ENCODE results near the gene GALK1. TPM values are rescaled to one million over a fixed set of nuclear protein-coding genes. Genes with fewer than 3 reads are reported as not detected.

The GALK1 gene
- total and polyA plus RNA-seq, 2 experiments from 2014 or later: 40.6 to 46.5 TPM

DNA sequence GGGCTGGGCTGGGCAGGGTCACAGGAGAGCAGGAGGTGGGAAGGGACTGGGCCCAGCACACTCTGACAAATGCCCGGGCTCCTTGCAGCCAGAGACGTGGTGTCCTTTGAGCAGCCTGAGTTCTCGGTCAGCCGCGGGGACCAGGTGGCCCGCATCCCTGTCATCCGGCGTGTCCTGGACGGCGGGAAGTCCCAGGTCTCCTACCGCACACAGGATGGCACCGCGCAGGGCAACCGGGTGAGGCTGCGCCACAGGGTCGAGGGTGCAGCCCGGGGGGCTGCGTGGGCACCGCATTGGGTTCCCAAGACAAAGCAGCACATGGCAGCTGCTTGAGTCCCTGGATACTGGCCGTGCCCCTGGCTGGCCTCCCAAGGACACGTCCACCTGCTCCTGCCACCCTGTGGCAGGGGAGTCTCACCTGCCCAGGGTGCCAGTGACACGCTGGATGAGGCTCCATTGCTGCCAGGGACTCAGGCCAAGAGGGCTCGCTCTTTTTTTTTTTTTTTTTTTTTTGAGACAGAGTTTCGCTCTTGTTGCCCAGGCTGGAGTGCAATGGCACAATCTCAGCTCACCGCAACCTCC, 21.3 kb downstream of the GALK1 start:
- TF ChIP-seq EZH2phosphoT487 (IDR thresholded peaks at IDR 0.05; ENCODE audit: insufficient read depth, low read depth) (no peak), EZH2 (IDR thresholded peaks at IDR 0.05; ENCODE audit: insufficient read depth, poor library complexity, severe bottlenecking) (no peak)
- H4K20me1 ChIP-seq (ENCODE audit: insufficient read depth): no peaks in the 10 kb centered on the region
- H3K4me3 ChIP-seq: no peak overlapping the region
- no peak overlapping the region for H3K4me2 ChIP-seq (ENCODE audit: unreplicated experiment)
- no peak overlapping the region for H3K27ac ChIP-seq
- H3K9me3 ChIP-seq (ENCODE audit: low read depth): no peaks in the 10 kb centered on the region
- no peak overlapping the region for H2AFZ ChIP-seq
- H3K36me3 ChIP-seq (ENCODE audit: low read depth): no peaks in the 10 kb centered on the region
- no peaks in the 10 kb centered on the region for H3K9me2 ChIP-seq (ENCODE audit: insufficient read depth)
- no peak overlapping the region for H3K9ac ChIP-seq
- in situ Hi-C loops (cut with MboI): loop anchor here (25.0 kb wide), 1 partner anchor 306 kb away; no protein-coding TSS in a partner anchor
- H3K4me1 ChIP-seq (ENCODE audit: insufficient read depth): peaks cover 3% of the 10 kb centered on the region; the same call in 1 of the 2 replicates
- H3K79me2 ChIP-seq (ENCODE audit: insufficient read depth): no peaks in the 10 kb centered on the region
- H3K27me3 ChIP-seq (replicated peaks; ENCODE audit: insufficient read depth): no peaks in the 10 kb centered on the region
- 92% methylated on average over 24 to 25 of the region's 25 CpGs for WGBS, 2 experiments (ENCODE audit: low coverage in 1 of 2, low lambda C conversion rate in 2 of 2, missing lambda C conversion rate in 2 of 2)
- H3F3A ChIP-seq (ENCODE audit: insufficient read depth): no peaks in the 10 kb centered on the region
- no peak for DNase-seq

DNA sequence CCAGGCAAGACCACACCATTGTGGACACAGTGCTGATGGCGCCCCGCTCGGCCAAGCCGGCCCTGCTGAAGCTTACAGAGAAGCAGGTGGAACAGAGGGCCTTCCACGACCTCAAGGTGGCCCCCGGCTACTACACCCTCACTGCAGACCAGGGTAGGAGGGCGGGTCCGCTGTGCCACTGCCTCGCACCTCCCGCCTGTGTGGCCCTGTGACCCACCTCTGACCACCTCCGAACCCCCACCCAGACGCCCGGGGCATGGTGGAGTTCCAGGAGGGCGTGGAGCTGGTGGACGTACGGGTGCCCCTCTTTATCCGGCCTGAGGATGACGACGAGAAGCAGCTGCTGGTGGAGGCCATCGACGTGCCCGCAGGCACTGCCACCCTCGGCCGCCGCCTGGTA, 22.7 kb downstream of the GALK1 start:
- Histone ChIP-seq H3K4me1 (ENCODE audit: insufficient read depth) (no peaks in the 10 kb centered on the region), H3K79me2 (ENCODE audit: insufficient read depth) (no peaks in the 10 kb centered on the region), H3K9ac (no peak overlapping the region), H3K9me2 (ENCODE audit: insufficient read depth) (no peaks in the 10 kb centered on the region), H3K27ac (no peak overlapping the region), H3K27me3 (replicated peaks; ENCODE audit: insufficient read depth) (no peaks in the 10 kb centered on the region), H3F3A (ENCODE audit: insufficient read depth) (no peaks in the 10 kb centered on the region), H3K36me3 (ENCODE audit: low read depth) (no peaks in the 10 kb centered on the region), H3K4me3 (no peak overlapping the region), H3K4me2 (ENCODE audit: unreplicated experiment) (no peak overlapping the region), H3K9me3 (ENCODE audit: low read depth) (no peaks in the 10 kb centered on the region), H4K20me1 (ENCODE audit: insufficient read depth) (no peaks in the 10 kb centered on the region), H2AFZ (no peak overlapping the region)
- in situ Hi-C loops (cut with MboI): loop anchor here (25.0 kb wide), 1 partner anchor 305 kb away; no protein-coding TSS in a partner anchor
- no peak for DNase-seq
- 87 to 88% methylated on average over 17 to 25 of the region's 25 CpGs for WGBS, 2 experiments (ENCODE audit: low coverage in 1 of 2, low lambda C conversion rate in 2 of 2, missing lambda C conversion rate in 2 of 2)
- no peak for TF ChIP-seq EZH2phosphoT487 (IDR thresholded peaks at IDR 0.05; ENCODE audit: insufficient read depth, low read depth)
- no peak for TF ChIP-seq EZH2 (IDR thresholded peaks at IDR 0.05; ENCODE audit: insufficient read depth, poor library complexity, severe bottlenecking)

DNA sequence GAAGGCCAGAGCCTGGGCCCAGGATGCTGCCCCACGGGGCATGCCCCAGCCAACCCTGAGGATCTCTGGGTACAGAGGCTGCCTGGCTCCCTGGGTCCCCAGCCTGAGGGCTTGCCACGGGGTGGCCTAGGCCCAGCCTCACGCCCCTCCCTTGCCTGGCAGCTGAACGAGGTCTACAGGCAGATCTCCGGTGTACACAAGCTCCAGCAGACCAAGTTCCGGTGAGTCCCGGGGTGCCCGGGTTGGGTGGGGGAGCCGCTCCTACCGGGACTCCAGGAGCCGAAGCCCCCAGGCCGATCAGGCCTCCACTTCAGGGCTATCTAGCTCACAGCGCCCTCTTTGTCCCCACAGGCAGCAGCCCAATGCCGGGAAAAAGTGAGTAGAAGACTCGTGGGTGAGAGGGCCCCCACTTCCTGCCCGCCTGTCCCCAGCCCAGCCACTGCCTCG, 24.3 kb downstream of the GALK1 start:
- DNase-seq: no peak
- H3K4me2 ChIP-seq (ENCODE audit: unreplicated experiment): no peak overlapping the region
- TF ChIP-seq EZH2phosphoT487 (IDR thresholded peaks at IDR 0.05; ENCODE audit: insufficient read depth, low read depth) (no peak), EZH2 (IDR thresholded peaks at IDR 0.05; ENCODE audit: insufficient read depth, poor library complexity, severe bottlenecking) (no peak)
- no peaks in the 10 kb centered on the region for H3K27me3 ChIP-seq (replicated peaks; ENCODE audit: insufficient read depth)
- WGBS, 2 experiments (ENCODE audit: low coverage in 1 of 2, low lambda C conversion rate in 2 of 2, missing lambda C conversion rate in 2 of 2): 75 to 83% methylated on average over 15 of the region's 17 CpGs
- no peak overlapping the region for H2AFZ ChIP-seq
- H3K27ac ChIP-seq: no peak overlapping the region
- H3K9ac ChIP-seq: no peak overlapping the region
- H3K4me1 ChIP-seq (ENCODE audit: insufficient read depth): no peaks in the 10 kb centered on the region
- in situ Hi-C loops (cut with MboI): loop anchor here (25.0 kb wide), 1 partner anchor 303 kb away; no protein-coding TSS in a partner anchor
- no peaks in the 10 kb centered on the region for H4K20me1 ChIP-seq (ENCODE audit: insufficient read depth)
- H3K9me2 ChIP-seq (ENCODE audit: insufficient read depth): no peaks in the 10 kb centered on the region
- no peaks in the 10 kb centered on the region for H3F3A ChIP-seq (ENCODE audit: insufficient read depth)
- H3K4me3 ChIP-seq: no peak overlapping the region
- no peaks in the 10 kb centered on the region for H3K36me3 ChIP-seq (ENCODE audit: low read depth)
- H3K79me2 ChIP-seq (ENCODE audit: insufficient read depth): no peaks in the 10 kb centered on the region
- H3K9me3 ChIP-seq (ENCODE audit: low read depth): no peaks in the 10 kb centered on the region

DNA sequence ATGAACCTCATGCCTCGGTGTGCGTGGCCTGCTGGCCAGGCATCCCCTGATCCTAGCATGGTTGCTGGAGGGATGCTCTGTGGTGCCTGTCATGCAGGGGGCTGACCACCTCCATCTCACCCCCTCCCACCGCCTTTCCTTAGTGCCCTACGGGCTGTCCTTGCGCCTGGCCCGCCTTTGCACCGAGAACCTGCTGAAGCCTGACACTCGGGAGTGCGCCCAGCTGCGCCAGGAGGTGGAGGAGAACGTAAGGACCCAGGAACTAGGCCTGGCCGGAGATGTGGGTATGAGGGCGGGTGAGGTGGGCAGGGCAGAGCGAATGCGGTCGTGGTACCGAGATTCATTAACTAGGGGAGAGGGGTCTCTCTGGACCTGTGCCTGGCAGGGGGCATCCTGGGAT, 24.8 kb downstream of the GALK1 start:
- WGBS, 2 experiments (ENCODE audit: low coverage in 1 of 2, low lambda C conversion rate in 2 of 2, missing lambda C conversion rate in 2 of 2): 81 to 84% methylated on average over 17 of the region's 17 CpGs
- no peaks in the 10 kb centered on the region for H3K9me3 ChIP-seq (ENCODE audit: low read depth)
- H3K9me2 ChIP-seq (ENCODE audit: insufficient read depth): no peaks in the 10 kb centered on the region
- TF ChIP-seq EZH2 (IDR thresholded peaks at IDR 0.05; ENCODE audit: insufficient read depth, poor library complexity, severe bottlenecking): no peak
- no peak for TF ChIP-seq EZH2phosphoT487 (IDR thresholded peaks at IDR 0.05; ENCODE audit: insufficient read depth, low read depth)
- no peak overlapping the region for H3K4me2 ChIP-seq (ENCODE audit: unreplicated experiment)
- no peak overlapping the region for H2AFZ ChIP-seq
- H3K27ac ChIP-seq: no peak overlapping the region
- H3K36me3 ChIP-seq (ENCODE audit: low read depth): no peaks in the 10 kb centered on the region
- H3K27me3 ChIP-seq (replicated peaks; ENCODE audit: insufficient read depth): no peaks in the 10 kb centered on the region
- H4K20me1 ChIP-seq (ENCODE audit: insufficient read depth): no peaks in the 10 kb centered on the region
- no peaks in the 10 kb centered on the region for H3K4me1 ChIP-seq (ENCODE audit: insufficient read depth)
- in situ Hi-C loops (cut with MboI): loop anchor here (25.0 kb wide), 1 partner anchor 303 kb away; no protein-coding TSS in a partner anchor
- no peak for DNase-seq
- H3K9ac ChIP-seq: no peak overlapping the region
- H3K79me2 ChIP-seq (ENCODE audit: insufficient read depth): no peaks in the 10 kb centered on the region
- no peak overlapping the region for H3K4me3 ChIP-seq
- no peaks in the 10 kb centered on the region for H3F3A ChIP-seq (ENCODE audit: insufficient read depth)

Measured in GM23248 (cell line).